ENCODE measurements around the gene PARP6.
A peak's percentile ranks its signal among the peaks of the same experiment; 100 is the strongest.

The PARP6 gene

GRCh38 chr15:72199721-72200212, 72.6 kb downstream of the PARP6 start:
- peak; percentile 50 to 54 for DNase-seq (ENCODE audit: low read depth in 2 of 2)

GRCh38 chr15:72199205-72199515, 73.2 kb downstream of the PARP6 start:
- no peak for DNase-seq (ENCODE audit: low read depth in 2 of 2)

- no peak for DNase-seq (ENCODE audit: low read depth in 2 of 2)
Observed at GRCh38 chr15:72198356-72199204, 73.8 kb downstream of the PARP6 start.

- DNase-seq (ENCODE audit: low read depth in 2 of 2) = no peak
Observed at GRCh38 chr15:72197460-72198355, 74.6 kb downstream of the PARP6 start, which contains the start of gene GRAMD2A. Gene GRAMD2A, minus strand, starts transcription at chr15:72197787.

- no peak for DNase-seq (ENCODE audit: low read depth in 2 of 2)
Observed at GRCh38 chr15:72197041-72197459, 75.3 kb downstream of the PARP6 start.

GRCh38 chr15:72196409-72197040, 75.8 kb downstream of the PARP6 start:
- DNase-seq (ENCODE audit: low read depth in 2 of 2) = no peak

GRCh38 chr15:72195101-72195511, 77.2 kb downstream of the PARP6 start:
- no peak for DNase-seq (ENCODE audit: low read depth in 2 of 2)

GRCh38 chr15:72193836-72194396, 78.4 kb downstream of the PARP6 start:
- DNase-seq (ENCODE audit: low read depth in 2 of 2) = no peak

GRCh38 chr15:72192416-72192815, 79.9 kb downstream of the PARP6 start:
- DNase-seq (ENCODE audit: low read depth in 2 of 2) = no peak

Measured in stimulated activated CD8-positive, alpha-beta memory T cell treated with anti-CD3 and anti-CD28 coated beads, Interleukin-2, amount 100 ng/mL, for 1 hour (primary cell).